HG03432 (cell line): Measurements from ENCODE around the gene HMGXB3.
A peak's percentile ranks its signal among the peaks of the same experiment; 100 is the strongest.
"Not testable (repeated sequence)": the region's sequence is repeated elsewhere in the genome, so short reads cannot be mapped to it uniquely, and the experiment has no call there.

Experiments used
- ATAC-seq: cut with Tn5 transposase; IDR thresholded peaks from one replicate; pipeline ENCODE4 v1.9.1; 2021; ENCODE audit warnings: mild to moderate bottlenecking, moderate library complexity; ENCODE audit not compliant: unreplicated experiment

HMGXB3 gene

DNA sequence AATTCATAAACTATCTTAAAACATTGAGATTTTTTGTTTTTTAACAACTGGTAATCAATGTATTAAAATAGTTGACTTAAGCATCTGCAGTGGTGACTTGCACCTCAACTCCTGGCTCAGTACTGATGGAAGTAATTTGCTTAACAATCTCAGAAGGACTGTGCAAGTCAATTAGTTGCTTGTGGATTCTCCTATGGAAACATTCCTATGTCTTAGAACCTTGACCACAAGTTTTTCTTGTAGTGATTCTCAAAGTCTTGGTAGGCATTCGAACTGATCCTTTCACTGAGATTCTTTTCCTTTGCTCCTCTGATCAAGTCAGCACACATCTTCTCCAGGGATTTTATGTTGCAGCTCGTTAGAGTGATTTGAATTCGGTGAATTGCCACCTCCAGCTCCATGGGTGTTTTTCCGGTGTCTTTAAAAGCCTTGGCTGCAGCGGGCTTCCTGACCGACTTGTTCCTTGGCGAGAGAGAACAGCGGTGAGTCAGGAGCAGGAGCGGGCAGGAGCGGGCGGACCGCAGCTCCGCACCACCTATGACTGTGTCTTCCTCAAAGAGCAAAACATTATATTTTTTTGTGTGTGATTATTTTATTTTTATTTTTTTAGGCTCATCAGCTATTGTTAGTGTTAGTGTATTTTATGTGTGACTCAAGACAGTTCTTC lies 21.1 kb downstream of the HMGXB3 start:
- ATAC-seq: no peak

DNA sequence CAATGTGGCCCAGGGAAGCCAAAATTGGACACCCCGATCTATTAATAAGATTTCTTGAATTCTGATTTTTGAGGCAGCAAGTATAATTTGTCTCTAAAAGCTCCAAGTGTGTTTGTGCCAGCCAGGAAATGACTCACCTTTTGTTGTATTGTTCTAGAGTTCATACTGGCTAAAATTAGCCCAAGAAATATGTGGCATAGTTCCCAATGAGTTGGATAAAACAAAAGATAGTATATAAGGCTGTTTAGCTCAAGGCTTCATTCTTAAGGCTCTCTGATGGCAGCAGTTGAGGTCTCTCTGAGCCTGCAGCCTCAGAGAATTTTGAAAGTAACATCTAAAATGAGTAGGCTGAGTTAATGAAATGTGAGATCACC lies 21.6 kb downstream of the HMGXB3 start:
- ATAC-seq: no peak

GRCh38 chr5:150022681-150023080 lies 22.1 kb downstream of the HMGXB3 start:
- no peak for ATAC-seq

GRCh38 chr5:150023136-150023535 lies 22.6 kb downstream of the HMGXB3 start:
- no peak for ATAC-seq

DNA sequence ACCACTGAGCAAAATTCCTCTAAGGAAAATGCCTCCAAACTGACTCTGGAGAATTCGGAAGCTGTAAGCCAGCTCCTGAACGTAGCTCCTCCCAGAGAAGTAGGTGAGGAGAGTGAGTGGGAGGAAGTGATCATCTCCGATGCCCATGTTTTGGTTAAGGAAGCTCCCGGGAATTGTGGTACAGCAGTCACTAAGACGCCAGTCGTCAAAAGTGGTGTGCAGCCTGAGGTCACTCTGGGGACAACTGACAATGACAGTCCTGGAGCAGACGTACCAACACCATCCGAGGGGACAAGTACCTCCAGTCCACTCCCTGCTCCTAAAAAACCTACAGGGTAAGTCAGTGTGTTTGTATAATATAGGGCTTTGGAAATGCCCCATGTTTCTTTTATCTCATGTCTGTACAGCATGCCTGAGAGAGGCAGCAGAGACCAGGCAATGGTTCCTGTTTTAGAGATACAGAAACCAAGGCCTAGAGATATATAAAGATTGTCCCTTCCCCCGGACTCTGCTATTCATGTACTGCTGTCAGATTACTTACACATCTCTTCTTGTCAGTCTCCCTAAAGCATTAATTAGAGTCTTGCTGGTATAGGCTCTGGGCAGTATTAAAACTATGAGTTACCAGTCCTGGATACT lies 23.9 kb downstream of the HMGXB3 start:
- ATAC-seq: no peak

DNA sequence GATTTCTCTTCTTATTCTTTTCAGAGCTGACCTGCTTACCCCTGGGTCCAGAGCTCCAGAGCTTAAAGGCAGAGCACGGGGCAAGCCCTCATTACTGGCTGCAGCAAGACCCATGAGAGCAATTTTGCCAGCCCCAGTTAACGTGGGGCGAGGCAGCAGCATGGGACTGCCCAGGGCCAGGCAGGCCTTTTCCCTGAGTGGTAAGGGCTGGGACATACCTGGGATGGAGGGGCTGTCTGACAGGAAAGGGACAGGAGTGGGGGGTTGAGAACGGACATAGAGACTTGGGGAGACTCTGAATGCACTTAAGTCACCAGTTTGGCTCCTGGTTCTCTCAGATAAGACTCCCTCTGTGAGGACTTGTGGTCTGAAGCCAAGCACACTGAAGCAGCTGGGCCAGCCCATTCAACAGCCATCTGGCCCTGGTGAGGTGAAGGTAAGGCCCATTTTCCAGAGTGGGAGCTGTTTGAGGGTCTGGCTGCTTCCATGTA lies 26.2 kb downstream of the HMGXB3 start:
- ATAC-seq: no peak

- ATAC-seq: not testable (repeated sequence)
These were observed 27.5 kb downstream of the HMGXB3 start for GRCh38 chr5:150028047-150028446.

DNA sequence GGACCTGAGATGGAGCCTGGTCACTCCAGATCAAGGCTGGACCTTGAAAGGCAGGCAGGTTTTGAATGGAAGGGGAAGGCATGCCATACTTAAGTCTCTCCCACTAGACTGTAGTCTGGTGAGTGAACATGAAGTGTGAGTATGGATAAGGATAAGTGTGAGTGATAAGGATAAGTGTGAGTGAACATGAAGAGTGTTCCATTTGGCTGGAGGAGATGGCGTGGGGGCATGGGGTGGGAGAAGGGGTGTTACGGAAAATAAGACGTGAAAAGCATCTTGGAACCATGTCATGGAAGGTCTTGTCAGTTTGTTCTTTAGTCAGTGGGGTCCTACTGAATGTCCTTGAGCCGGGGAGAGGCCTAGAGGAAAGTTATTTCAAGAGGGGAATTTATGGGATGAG lies 32.8 kb downstream of the HMGXB3 start:
- ATAC-seq: no peak

DNA sequence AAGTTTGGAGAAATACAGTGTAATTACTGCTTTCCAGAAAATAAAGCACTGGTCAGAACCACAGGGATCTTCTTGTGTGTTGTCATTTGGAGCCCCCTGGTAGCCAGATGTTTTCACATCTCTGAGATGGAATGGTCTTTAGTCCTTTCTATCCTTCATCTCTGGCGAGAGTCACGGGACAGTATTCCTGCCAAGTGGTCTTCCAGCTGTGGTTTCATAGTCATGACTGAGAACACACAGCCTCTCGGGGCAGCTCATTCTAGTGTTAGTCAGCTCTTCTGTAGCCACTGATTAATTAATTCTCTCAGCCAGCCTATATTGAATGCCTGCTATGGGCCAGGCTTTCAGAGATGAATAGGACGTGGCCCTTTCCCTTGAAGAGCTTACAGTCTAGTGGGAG lies 34.1 kb downstream of the HMGXB3 start:
- ATAC-seq: no peak

GRCh38 chr5:150035139-150035895 lies 34.8 kb downstream of the HMGXB3 start:
- ATAC-seq: peak; percentile 93

GRCh38 chr5:150036513-150036912 lies 36.0 kb downstream of the HMGXB3 start:
- ATAC-seq: no peak

GRCh38 chr5:150038547-150038946 lies 38.0 kb downstream of the HMGXB3 start:
- ATAC-seq: no peak

DNA sequence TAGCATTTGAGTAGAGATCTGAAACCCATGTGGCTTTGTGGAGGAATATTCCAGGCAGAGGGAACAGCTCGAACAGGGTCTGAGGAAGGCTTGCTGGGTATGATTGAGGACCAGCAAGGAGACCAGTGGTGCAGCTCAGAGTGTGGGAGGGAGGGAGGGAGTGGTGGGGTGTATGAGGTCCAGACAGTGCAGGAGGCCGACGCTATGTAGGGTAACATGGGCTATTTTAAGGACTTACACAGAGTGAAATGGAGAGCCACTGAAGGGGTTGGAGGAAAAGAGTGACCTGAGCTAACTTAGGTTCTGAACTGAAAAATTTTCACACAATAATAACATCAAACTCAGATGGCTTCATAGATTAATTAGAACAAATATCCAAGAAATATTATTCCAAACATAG lies 41.9 kb downstream of the HMGXB3 start:
- ATAC-seq: no peak

DNA sequence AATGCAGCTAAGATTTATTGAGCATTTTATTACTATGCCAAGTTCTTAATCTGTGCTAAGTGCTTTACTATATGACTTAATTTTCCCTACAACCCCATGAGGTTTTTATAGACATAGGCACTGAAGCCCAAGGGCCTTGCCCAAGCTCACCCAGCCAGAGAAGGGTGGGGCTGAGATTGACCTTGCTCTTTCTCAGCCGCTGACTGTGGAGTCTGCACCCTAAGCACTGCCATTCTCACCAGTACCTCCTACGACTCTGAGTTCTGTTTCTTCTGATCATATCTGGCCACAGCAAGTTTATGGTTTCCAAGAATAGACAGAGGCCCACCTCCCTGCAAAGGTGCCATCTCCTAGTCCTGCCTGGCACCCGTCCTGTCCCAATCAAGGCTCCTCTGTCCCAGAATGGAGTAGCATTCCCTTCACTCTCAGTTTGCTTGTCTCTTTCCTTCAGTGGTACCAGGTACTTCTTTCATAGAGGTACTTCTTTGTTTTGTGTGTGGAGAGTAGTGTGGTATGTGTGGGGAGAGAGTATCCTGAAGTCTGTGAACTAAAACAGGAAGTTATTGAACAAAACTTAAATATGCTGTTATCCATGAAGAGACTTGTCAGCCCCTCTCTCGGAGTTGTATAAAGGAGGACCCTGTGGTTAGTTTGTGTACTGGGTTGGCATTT lies 43.3 kb downstream of the HMGXB3 start:
- ATAC-seq: no peak

- no peak for ATAC-seq
These were observed 43.8 kb downstream of the HMGXB3 start for GRCh38 chr5:150044329-150044681.

DNA sequence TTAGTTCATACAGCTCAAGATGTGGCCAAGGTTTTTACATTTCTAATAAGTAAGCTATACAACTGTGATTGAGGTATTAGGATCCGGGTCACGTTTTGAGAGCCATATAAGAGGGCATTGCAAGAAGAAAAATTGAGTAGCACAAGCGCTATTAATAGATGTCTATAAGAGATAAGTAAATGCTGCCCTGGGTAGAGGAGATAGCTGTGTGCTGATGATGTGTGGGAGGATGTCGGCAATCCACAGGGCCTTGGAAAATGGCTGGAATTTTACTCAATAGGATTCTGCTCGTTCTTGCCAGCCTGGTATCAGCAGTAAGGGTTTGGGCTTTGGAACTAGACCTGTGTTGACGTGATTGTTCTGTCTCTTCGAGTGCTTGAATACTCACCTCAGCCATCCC lies 44.2 kb downstream of the HMGXB3 start:
- no peak for ATAC-seq

- ATAC-seq: no peak
These were observed 45.0 kb downstream of the HMGXB3 start for GRCh38 chr5:150045549-150045948.

DNA sequence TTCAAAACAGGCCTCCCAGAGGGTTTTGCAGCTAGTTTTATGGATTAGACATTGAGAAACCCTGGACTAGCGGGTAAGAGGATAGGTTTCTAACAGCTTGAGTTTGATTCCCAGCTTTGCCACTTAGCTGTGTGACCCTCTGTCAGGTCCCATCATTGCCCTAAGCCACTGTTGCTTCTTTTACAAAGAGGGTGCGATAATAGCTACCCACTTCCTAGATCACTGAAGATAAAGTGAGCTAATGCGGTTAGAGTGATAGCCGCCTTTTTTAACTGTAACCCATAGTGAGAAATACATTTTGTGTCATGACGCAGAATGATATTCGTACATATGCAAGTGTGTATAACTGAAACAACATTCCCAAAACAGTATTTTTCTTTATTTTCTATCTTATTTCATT lies 45.5 kb downstream of the HMGXB3 start:
- no peak for ATAC-seq

GRCh38 chr5:150050172-150050811 lies 49.8 kb downstream of the HMGXB3 start:
- ATAC-seq: not testable (repeated sequence)

- no peak for ATAC-seq
These were observed 51.2 kb downstream of the HMGXB3 start for GRCh38 chr5:150051657-150052195.
